ENCODE data around the gene KRT34.
"Not testable (repeated sequence)": the region's sequence is repeated elsewhere in the genome, so short reads cannot be mapped to it uniquely, and the experiment has no call there.

KRT34 gene

DNA sequence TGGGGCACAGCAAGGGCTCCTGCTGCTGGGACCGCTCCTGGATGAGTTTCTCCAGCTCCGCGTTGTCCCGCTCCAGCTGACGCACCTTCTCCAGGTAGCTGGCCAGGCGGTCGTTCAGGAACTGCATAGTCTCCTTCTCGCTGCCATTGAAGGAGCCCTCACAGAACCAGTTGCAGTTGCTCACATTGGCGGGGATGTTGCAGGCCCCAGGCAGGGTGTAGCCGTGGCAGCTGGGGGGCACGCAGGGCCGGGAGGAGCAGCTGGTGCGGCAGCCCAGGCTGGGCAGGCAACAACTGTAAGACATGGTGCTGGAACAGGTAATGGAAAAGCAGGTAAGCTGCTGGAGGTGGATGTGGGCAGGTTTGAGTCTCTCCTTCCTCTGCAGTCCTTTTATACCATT is at the start of gene KRT34:
Gene KRT34 (minus strand): TSS at position 364 of the 400 bp plus-strand sequence. CDS start 60 bp downstream, at position 304.
- not testable (repeated sequence) for DNase-seq

DNA sequence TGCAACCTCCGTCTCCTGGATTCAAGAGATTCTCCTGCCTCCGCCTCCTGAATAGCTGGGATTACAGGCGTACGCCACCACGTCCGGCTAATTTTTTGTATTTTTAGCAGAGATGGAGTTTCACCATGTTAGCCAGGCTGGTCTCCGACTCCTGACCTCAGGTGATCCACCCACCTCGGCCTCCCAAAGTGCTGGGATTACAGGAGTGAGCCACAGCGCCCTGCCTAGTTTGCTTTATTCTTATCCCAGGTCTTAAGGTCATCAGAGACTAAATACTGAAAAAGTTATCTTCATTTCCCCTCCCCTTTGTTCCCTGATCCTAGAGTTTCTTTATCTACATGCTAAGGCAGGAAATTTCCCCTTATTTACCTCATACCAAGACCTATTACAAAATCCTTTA is 48.3 kb upstream of the KRT34 start:
- DNase-seq, result not testable (repeated sequence)

DNA sequence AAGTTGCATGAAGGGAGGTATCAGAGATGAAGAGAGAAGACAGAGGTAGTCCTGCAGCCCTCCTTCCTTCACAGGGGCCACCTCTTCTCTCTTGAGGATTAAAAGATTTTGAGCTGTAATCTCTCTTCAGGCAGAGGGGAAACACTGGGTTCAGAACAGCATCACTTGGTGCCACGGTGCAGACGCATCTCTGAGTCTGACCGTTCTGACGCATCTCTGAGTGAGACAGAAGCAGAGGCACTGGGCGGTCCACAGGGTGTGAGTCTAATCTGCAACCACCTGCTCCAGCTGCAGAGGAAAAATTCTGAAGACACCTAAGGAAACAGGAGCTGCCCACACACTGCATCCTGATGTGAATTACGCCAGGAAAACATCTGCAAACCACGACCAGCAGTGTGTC is 47.6 kb upstream of the KRT34 start:
- no peak for DNase-seq

DNA sequence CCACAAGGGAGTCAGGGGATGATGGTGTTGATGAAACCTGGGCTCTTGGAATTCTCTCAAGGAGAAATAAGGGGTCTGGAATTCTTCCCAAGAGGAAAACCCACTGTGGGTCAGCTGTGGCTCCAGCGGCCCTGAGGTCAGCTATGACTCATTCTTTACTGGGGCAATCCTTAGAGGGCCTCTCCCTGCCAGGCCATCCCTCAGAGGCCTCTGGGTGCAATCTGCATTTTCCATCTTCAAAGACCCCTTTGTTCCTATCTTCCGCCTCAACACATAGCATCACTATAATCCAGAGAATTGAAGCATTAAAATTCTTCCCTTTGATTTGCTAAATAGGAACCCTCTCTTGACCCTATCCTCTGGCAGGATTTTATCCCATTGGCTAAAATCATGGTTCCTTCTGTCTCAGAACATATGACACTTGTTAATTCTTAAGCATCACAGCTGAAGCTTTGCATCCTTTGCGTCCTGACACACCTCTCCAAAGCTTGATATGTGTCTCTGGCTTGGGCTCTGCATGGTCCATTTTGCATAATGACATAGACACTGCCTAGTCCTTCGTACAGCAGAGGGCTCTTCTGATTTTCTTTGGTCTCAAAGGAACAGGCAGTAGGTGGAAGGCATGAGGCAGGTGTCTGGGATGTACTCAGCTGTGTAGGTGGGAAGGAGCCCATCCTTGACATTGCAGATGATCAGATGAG is 46.6 kb upstream of the KRT34 start:
- no peak for DNase-seq

DNA sequence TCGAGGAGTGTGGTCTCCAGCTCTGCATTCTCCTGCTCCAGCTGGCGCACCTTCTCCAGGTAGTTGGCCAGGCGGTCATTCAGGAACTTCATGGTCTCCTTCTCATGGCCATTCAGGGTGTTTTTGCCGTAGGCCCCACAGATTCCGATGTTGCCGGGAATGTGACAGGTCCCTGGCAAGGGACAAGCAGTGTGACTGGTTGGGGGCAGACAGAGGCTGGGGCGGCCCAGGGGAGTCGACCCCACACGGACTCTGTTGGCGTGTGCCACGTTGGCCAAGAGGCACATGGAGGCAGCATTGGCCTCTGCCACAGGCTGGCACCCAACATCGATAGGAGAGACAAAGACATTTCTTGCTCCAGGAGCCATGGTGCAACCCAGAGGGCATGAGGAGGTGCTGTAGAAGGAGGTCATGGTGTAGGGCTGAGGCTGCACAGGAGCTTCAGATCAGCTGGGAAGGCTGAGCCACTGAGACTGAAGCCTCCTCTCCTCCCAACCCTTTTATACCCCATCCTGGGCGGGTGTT is 42.1 kb upstream of the KRT34 start, which contains the start of gene KRT37:
Gene KRT37 (minus strand): TSS at position 475 of the 525 bp plus-strand sequence. CDS start 62 bp downstream, at position 413.
- DNase-seq, result no peak

DNA sequence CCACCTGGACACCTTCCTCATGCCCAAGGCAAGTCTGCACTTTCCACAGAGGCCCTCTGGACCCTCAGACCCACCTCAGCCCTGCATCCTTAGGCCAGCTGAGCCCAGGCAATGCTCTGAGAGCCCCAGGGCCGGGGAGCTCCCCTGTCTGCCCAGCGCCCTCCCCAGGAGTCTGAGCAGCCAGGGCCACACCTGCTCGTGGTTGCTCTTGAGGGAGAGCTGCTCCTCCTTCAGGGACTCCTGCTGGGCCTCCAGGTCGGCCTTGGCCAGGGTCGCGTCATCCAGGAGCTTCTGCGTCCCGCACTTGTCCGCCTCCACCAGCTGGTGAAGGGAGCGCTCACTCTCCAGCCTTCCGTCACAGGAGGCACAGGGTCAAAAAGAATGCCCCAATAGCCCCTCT is 40.5 kb upstream of the KRT34 start:
- DNase-seq, result not testable (repeated sequence)

DNA sequence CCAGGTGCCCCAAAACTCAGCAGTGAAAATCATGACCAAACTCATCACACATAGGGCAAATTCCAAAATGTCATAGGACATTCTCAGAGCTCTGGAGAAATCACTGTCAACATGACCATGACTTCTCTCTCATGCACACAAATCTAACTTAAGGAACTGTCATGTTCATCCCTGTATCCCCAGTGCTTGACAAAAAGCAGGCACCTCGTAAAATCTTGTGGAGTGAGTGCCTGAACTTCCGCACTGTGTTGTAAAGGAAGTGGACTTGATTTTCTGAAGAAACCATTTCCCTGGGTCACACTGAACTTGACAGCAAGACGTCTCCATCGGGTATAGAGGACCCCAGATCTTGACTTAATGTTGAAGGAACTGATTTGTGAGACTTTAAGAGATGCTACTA is 39.5 kb upstream of the KRT34 start:
- DNase-seq, result no peak

DNA sequence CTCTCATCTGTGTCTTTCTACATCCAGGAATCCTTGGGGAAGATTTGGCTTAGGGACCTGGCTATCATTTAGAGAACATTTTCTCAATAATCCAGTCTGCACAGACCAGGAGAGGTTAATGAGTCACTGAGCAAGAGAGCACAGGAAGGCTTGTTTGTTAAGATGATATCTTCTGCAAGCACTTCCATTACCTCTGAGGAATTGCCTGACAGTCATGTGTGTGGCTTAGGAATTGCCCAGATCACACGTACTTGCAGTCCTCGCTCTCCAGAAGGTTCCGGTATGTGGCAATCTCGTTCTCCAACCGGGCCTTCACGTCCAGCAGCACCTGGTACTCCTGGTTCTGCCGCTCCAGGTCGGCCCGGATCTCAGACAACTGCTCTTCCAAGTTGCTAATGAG is 39.0 kb upstream of the KRT34 start:
- no peak for DNase-seq

DNA sequence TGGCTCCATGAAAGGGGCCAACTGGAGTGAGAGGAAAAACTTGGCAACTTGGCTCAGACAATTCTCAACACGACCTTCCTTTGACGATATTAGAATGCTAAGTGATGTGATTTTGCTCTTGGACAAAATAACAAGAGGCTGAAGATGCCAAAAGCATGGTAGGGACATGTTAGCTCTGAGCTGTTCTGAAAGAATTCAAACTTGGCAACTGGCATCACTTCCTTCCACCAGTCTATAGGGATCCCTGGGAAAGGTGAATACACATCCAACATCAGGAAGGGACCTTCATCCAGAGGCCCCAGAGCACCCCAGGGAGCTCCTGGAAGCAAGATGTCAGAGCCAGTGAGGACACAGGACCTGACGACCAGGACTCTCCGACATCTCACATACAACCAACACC is 38.0 kb upstream of the KRT34 start:
- no peak for DNase-seq

DNA sequence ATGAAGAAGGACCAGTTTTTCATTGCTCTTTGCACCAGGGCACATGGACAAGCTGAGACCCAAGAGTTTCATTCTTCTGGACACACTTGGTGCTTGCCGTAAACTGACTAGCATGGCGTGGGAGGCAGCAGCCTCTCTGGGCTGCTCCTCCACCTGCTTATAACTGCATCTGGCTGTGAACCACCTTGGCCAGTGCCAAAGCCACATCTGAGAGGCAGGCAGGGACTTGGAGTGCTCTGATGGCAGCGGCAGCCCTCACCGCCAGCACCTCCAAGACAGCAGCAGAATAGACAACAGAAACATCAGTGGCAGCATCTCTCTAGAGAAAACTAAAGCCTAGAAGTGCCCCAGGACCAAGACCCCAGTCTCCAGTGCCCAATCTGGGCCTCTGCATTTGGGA is 37.6 kb upstream of the KRT34 start:
- DNase-seq, result no peak

DNA sequence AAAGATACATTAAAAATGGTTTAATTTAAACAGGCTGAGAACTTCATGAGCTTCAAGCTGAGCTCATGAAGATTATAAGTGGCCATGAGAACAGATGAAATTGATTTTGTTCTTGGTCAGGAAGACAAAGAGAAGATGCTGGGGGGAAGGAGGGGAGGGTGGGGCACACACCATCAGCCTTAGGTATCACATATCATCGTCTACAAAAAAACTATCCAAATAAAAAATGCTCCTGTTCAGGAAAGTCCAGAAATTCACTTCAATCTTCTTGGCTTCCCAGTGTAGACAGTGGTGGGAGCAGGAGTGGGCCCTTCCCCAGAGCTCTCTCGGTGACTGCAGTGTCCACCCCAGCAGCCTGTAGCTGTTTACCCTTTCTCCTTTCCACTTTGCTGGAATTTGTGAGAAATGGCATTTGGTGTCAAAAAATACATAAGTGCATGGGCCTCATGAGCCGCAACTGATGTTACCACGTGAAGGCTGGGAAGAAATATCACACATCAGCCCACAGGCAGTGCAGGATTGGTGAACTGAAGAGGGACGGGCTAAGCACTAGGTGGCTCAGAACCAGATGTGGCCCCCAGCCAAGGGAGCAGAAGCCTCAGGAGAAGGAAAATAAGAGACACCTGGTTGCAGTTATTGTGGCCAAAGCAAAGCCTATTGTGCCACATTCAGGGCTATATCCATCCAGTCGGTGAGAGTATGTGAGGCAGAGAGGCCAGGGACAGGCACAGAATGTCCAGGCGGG is 36.2 kb upstream of the KRT34 start:
- no peak for DNase-seq

DNA sequence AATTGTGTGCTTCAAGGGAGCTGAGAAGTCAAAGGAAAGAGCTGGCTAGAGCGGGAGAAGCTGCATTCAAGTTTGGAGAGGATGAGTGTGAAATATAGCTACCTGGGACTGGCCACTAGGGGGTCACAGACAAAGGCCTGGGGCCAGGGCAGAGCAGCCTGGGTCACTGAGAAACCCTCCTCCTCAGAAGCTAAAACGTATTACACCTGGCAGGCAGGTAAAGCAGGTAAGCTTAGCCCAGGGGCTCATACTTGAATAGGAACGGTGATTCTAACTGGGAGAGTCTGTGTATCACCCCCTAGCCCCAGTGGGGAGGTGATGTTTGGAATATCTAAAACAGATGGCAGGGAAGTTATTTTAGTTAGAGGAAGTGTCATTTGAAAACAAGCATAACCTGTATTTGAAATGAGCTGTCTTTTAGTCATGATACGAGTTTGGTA is 35.5 kb upstream of the KRT34 start:
- no peak for DNase-seq

DNA sequence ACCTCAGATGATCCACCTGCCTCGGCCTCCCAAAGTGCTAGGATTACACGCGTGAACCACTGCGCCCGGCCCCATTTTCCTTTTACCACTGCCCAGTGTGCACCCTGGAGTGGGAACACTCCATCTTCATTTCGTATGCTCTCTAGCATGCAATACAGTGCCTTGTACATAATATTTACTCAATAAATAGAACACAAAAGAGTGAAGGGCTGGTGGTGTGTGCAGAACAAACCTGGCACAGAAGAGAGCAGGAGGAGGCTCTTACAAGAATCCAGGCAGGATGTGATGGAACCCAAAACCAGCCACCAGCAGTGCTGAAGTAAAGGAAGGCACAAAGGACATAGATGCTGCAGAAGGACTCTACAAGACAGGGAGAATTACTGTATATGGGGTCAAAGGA is 35.0 kb upstream of the KRT34 start:
- no peak for DNase-seq

DNA sequence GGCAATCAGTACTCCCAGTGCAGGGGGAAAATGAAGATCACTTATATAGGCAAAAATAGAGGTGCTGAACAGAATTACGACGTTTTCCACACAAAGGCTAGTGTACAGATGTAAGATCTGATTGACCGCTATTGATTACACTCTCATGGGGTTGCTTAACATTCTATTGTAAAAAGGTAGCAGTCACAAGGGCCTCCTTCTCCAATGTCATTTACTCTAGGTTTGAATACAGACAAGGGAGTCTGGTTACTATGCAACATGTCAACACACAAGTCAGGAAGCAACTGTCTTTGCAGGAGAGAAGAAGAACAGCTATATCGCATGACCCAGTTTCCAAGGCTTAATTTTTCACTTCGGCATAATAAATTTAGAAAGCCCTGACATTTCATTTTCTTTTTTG is 34.4 kb upstream of the KRT34 start:
- DNase-seq, result no peak

DNA sequence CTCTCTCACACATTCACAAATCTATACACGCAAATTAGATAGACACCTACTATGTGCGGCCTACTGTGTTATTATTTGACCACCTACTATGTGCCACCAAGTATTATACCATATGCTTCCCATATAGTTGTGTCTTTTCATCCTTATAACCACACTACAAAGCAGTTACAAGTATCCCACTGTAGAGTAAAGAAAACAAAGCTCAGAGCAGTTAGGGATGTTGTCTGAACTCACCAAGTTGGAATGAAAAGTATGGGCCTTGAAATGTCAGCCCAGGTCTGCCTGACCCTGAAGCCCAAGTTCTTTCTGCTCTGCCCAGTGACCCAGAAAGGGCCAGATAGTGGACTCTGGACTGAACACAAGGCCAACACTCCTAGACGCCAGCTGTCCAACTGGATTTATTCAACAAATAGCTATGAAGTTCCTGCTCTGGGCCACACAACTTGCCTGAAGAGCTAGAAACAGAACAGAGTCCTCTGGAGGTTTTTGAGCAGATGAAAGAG is 33.8 kb upstream of the KRT34 start:
- no peak for DNase-seq

DNA sequence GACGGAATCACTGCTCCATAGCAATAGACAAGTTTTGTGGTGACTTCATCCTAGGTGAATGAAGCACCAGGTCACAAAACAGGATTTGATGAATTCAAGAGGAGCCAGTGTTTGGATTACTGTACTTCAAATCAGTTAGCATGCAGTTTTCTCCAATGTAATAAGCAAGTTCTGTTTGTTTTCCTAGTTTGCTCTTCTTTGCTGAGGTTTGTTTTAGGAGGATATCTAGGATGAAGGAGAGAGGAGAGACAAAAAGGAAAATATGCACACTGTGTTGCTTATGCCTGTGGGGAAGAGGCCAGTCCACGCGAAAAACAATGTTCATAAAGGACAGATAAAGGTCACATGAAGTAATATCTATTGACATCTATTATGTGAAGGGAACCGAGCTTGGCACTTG is 33.3 kb upstream of the KRT34 start:
- no peak for DNase-seq

DNA sequence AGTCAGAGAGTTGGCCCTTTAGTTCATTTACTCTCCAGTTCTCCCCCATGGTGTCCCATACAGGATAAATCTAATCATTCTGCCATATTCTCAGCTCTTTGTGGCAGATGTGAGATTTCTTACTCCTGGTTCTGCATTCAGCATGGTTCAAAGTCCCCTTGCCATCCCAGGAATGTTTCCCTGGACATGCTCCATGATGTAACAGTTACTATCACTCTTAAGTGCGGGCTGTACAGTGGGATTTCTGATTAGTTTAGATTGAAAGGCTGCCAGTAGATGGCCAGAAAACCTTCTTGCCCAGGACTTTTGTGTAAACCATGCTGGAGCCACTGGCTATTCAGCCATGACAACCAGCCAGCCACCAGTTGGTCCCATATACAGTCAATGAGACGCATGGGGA is 31.9 kb upstream of the KRT34 start:
- no peak for DNase-seq

DNA sequence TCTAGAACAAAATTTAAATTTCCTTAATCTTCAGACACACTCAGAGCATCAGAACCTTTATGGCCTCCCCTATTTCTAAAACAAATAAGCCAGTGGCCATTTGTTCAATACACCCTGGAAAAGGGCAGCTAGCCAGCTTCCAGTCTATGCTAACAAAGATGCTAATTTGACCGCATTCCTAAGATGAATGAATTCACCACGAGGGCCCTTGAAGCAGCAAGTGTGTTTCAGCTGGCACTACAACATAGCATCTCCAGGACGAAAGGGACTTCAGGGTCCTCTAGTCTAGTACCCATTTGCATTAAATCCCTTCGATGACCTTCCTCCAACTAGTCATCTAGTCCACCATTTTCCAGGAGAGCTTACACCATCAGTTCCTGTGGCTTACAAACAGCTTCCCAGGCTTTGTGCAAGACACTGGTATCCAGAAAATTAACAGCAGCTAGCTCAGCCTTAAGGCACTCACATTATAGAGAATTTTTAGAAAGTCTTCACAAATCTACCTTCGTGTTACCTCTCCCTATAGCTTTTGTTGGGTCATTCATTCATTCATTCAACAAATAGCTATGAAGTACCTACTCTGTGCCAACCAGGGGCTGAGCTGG is 31.3 kb upstream of the KRT34 start:
- DNase-seq, result no peak

DNA sequence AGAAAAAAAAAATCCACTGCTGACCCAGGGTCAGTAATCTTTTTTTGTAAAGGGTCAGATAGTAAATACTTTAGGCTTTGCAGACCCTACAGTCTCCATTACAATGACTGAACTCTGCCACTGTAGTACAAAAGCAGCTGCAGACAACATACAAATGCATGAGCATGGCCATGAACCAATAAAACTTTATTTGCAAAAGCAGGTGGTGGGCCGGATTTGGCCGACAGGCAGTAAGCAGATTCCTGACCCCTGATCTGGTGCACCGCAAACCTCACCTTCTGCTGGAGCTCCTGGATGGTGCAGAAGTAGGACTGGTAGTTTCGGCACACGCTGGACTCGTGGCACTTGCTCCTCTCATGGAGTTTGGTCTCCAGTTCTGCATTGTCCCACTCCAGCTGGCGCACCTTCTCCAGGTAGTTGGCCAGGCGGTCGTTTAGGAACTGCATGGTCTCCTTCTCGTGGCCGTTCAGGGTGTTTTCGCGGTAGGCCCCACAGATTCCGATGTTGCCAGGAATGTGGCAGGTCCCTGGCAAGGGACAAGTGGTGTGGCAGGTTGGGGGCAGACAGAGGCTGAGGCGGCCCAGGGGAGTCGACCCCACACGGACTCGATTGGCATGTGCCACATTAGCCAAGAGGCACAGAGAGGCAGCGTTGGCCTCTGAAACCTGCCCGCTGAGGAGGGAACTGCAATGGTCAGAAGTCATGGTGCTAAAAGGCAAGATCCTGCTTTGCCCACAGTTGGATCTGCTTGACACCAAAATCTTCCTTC is 29.1 kb upstream of the KRT34 start:
- DNase-seq, result no peak

DNA sequence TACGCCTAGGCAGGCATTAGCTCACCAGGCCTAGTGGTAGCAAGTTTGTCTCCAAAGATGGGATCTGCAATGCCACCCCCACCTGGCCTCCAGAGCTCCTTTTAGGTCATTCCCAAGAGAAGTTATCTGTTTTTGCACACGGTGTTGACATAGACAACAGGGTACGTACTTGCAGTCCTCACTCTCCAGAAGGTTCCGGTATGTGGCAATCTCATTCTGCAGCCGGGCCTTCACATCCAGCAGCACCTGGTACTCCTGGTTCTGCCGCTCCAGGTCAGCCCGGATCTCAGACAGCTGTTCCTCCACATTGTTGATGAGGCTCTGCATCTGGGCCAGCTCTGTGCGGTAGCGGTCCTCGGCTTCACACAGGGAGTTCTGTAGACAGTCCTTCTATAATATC is 25.1 kb upstream of the KRT34 start:
- DNase-seq, result no peak

DNA sequence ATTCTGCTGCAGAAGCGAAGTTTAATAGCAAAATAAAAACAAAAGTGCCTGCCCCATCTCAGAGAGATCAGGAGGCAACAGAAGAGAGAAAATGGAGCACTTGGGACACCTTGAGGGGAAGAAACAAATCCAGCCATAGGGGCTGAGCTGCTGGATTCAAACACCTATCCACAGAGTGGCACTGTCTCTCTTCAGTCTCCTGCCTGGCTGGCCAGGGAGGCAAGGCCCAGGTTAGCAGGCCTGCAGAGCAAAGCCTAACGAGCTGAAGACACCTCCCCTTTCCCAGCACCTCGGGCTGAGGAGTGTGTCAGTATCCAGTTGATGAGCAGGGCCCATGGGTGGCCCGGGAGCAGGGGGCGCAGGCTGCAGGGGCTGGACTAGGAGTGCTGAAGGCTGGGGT is 24.1 kb upstream of the KRT34 start:
- no peak for DNase-seq

DNA sequence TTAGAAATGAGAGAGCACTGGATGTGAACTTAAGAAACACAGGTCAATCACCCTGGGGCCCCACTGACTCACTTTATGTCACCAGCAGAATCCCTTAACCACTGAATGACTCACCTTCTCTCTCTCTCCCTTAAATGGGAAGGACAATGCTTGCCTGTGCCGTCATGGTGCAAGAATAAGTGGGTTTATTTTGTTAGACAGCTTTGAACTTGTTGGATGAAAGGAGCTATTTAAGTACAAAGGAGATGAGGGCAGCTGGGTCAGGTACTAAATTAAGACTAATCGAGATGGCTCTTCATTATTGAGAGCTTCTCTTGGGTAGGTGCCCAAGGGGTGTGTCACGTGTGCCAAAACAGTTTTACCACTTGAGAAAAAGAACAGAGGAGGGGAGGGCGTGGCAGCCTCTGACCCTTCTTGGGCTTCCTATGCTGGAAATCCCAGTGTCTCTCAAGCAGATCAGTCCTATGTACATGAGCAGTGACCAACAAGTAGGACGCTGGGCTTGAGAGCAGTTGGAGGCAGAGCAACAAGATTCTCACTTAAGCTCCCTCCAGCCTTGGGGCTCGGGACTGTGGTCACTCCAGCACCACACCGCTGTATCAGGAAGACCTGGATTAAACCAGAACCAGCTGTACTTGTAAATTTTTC is 22.0 kb upstream of the KRT34 start:
- no peak for DNase-seq
